HG03159 (cell line): ENCODE results near the gene NME9.

Experiments
- ATAC-seq: cut with Tn5 transposase; IDR thresholded peaks from one replicate; pipeline ENCODE4 v1.9.1; 2021; ENCODE audit warnings: mild to moderate bottlenecking, moderate library complexity; ENCODE audit not compliant: unreplicated experiment

The NME9 gene

DNA sequence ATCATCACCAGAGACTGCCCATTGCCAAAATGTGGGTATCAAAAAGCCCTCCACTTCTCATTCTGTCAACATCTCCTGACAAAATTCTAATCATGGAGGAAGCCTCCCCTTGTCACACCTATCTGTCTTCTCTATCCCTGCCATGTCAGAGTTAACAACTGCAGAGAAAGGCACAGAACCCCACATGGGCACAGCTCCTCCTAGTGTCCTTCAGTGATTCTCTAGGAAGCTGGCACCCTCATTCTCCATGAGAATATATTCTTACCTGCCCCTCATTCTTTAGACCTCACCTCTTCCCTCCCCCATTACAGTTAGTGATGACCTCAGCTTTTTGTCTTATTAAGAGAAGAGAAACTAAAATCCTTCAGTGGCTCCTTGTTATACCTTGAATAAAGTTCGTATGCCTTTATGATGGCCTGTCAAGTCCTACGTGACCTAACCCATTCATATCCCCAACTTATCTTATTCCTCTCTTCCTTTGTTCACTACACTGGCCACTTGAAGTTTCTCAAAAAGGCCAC is 44.6 kb downstream of the NME9 start:
- no peak for ATAC-seq

DNA sequence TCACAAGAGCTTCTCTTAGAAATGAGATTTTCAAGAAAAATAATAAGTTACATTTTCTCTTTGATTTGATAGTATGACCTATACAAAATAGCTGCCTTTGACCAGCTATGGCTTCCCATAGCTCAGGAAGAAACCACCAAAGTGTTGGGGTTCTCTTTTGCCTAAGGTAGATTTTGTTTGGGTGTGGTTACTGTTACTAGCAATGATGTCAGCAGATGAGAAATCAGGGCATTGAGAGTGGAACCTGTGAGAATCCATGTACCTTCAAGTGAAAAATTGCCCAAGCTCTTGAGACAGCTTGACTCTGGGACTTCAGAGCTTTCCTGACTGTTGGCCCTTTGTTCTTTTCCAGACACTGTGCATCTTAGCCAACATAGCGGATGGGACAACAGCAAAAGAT is 45.6 kb downstream of the NME9 start:
- no peak for ATAC-seq

DNA sequence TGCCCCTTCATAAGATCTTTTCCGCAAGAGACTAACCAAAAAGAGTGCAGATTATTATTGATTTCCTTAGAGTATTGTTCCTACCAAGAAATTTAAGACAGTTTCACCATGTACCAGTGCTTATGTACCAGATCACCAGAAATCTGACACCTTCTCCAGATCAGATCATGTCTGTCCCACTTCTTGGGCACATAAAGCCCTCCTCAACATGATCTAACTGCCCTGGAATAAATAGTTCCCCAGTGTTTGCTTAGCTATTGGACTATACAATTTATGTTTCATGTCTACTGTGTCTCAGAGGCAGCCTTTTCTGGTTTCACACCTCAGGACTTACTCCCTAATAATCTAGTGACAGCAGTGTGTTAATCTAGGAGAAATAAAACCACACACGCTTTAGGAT is 46.8 kb downstream of the NME9 start:
- no peak for ATAC-seq

DNA sequence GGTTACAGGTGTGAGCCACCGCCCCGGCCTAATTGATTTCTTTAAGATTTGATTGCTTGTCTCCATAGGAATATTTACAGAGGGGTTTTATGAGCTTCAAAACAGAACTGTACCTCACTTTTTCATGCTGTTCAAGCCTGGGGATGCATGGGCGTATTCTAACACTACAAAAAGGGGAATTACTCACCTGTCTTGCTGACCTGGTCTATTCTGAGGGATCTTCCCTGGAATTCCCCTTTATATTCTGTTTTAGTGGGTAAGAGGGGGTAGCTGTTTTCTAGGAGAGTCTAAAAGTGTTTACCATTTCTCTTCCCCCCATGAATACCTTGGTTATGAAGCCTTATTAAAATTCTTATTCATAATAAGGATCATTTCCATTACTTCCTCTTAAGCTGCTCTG is 48.1 kb downstream of the NME9 start:
- ATAC-seq: no peak

DNA sequence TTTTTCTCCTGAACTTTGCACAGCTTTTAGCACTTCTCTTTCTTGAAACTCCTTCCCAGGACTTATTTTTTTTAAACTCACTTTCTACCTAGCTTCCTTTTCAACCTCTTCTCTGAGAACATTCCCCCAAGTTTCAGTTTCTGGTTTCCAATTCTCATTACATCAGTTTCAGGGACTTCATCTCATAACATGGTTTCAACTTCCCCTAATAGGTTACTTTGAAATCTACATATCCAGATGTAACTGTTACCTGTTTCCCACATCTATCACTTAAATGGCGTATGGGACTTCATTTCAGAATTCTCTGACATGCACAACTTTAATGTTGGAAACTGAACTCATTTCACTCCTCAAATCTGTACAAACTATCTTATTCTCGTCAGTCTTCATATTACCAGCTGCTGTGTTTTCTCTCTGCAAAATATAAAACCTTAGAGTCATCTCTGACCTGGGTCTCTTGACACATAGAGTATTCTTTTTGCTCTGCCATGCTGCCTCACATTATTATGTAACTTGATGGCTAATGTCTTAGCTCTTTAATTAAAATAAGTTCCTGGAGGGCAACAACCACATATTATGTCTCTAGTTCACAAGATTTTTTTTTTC is 58.4 kb downstream of the NME9 start:
- peak; percentile 78 for ATAC-seq

DNA sequence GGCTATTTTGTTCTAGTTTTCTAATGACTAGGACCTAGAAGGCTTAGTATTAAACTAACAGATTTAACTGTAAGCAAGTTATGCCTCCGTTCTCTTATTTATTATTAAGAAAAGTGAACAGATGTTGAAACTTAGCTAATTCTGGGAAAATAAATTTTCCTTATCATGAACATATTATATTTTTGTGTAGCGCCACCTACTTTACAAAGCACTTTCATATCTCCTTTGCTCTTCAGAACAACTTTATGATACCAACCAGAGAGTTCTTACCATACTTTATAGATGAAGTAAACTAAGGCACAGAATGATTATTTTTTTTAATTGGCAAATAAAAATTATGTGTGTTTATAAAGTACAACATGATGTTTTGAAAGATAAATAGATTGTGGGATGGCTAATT is 59.4 kb downstream of the NME9 start:
- no peak for ATAC-seq

DNA sequence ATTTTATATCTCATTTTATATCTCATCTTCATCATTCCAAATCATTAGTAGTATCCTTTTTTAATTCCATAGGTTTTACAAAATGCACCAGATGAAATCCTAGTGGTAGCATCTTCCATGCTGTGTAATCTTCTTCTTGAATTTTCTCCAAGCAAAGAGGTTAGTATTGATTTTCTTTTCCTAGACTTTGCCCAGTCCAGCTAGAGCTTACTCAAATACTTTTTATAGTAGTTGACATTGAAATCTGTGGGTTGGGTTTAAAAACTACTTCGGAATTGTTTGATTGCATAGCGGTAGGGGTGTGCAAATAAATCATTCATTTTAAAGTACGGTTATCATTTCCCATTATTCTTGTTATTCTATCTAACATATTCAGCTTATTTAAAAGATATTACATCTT is 62.6 kb downstream of the NME9 start:
- ATAC-seq: no peak

DNA sequence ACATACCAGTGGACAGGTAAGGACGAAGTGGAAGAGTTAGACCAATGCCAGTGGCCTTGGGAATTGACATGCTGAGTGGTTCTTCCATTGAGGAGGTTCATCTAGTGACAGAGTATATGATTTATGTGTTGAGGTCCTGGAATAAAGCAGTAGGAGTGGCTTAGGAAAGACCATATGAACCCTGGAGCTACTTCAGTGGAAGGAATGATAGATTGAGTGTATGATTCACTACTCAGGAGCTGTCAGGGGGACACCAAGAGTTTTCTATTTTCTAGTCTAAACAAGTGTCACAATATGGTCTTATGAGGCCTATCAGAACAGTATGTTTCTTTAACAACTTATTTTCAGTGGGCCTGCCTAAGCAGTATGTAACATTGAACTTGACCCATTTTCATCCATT is 63.9 kb downstream of the NME9 start:
- ATAC-seq: no peak

DNA sequence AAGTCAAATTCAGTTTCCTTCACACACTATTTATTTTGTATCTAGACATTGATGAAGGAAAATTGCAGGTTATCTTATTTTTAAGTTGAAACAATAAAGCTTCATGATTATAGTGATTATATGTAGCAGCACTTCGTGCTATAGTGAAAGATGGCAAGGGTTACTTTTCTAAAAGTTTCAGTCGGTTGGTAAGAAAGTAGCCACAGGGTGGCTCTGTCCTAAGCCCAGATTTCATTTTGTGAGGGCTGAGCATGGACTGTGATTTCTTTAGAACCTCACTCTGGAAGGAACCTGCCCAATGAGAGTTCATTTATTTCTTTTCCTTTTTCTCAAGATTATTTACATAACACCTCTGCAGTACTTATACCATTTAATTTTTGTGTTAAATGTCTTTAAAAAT is 66.5 kb downstream of the NME9 start:
- no peak for ATAC-seq

DNA sequence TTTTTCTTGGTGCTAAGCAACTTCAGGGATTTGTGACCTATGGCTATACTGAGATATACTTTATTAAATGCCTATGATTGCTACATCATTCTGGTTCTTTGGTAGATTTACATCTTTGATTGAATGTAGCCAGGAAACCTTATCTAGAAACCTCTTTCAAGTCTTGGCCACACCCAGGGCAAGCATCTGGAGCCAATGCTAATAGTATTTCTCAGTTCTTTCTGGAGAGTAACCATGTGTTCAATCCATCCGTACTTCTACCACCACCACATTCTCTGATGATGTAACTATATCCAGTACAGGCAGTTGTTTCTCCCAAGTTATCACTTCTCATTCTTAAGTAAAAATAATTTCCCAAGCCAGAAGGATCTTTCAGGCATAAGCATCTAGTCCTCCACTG is 69.0 kb downstream of the NME9 start:
- no peak for ATAC-seq

DNA sequence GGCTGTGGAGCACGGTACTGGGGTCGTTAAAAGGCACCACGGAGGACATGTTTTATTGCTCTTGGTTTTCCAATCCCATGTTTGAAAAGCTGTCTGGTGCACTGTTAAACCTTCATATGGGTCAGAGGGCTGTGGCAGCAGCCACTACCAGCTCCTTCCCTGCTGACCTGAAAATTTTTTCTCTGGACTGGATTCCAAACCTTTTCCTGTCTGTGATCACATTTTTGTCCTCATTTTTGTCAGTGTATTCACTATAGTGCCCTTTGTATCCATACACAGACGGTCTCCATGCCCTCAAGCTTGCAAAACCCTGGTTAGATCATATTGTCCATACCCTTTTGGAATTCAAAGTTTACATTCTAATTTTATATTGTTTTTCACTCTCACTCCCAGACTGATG is 70.5 kb downstream of the NME9 start:
- no peak for ATAC-seq

DNA sequence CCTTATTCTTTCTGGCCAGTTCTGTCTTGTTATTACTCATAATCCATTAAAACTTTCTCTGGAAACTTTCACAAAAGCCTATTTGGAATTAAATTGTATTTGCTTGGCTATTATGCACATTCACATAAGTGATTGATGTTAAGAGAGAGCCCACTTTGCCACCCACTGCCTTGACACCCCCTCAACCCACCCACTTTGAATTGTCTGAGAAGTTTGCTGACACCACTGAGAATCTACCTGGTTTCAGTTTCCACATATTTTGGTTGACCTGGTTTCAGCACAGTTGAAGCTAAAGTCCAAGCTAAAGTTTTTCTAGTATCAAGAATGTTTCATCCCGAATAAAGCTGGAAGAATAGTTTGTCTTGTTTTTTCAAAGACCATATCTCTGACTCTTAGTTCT is 71.7 kb downstream of the NME9 start:
- no peak for ATAC-seq

DNA sequence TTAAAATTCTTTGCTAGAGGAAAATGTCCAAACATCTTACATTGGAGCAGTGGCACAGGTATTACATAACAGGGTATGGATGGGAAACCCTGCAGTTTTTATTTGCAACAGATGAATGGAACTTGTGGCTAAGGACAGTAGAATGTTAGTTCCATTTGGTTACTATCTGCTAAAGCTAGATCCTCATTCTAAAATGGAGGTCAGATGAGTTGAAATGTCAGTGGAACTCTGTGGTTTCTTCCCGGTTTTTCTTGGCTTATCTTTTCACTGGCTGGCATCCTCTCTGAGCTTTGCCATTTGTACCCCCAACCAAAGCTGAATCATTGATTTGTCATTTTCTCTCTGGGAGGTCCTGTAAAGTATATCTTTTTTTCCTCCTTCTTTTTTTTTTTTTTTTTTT is 73.6 kb downstream of the NME9 start:
- ATAC-seq: no peak

DNA sequence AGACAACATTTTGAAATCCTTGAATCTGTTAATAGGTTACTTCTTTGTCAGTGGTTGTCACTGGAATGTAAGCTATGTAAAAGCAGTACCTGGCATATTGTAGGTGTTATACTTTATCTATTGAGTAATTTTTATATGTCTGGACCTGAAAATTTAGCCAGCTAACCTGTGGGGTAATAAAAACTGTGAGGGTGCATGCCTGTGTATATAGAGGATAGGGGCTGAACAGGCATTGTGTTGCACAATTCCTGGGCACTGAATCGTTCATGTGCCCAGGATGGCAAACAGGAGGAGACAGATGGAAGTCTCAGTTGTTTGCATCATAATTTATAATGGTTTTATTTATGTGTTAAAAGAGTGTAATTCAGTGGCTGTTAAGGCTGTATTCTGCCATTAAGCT is 75.4 kb downstream of the NME9 start:
- ATAC-seq: no peak

DNA sequence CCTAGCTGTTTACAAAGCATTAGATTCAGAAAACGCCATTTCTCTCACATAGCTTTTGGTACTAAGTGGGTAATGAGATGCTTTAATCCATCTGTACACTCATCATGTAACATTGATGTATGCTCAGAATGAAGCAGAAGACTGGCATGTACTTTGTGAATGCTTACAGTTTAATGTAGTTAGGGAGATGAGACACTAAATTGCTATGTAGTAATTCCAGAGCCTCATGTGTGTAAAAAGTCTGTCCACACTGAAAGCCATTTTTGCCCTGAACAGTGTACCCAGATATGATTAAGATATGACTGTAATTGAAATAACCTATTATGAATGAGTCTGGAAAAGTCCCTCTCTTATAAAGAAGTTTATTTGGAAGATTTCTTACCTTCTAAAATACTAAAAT is 76.0 kb downstream of the NME9 start:
- ATAC-seq: no peak
